Tibial nerve (tissue), 4 donors: Measurements from ENCODE around the gene SLC4A7.

Experiments
- EP300 ChIP-seq, 2 donors: sonication (generic); formaldehyde crosslinking; IDR thresholded peaks; one replicate each; pipeline ENCODE4 v1.6.1; 2017; ENCODE audit warnings: antibody characterized with exemption in 2 of 2, mild to moderate bottlenecking in 1 of 2
- POLR2A ChIP-seq, 2 donors: fragments of 450-650 bp; IDR thresholded peaks; one replicate each; pipeline ENCODE4 v1.6.1; 2017; ENCODE audit warnings: antibody characterized with exemption in 2 of 2, mild to moderate bottlenecking in 2 of 2, moderate library complexity in 2 of 2
- TF ChIP-seq, protein P1 (sequence below), 5 experiments: fragments of 200-600 bp in 3 of 5; fragments of 450-650 bp in 2 of 5; sonication (generic) in 3 of 5; IDR thresholded peaks; one replicate each; pipeline ENCODE4 v1.5.1; 2016 to 2019; ENCODE audit warnings: antibody characterized with exemption in 5 of 5, mild to moderate bottlenecking in 3 of 5, moderate library complexity in 2 of 5

- TF ChIP-seq, protein P1, sequence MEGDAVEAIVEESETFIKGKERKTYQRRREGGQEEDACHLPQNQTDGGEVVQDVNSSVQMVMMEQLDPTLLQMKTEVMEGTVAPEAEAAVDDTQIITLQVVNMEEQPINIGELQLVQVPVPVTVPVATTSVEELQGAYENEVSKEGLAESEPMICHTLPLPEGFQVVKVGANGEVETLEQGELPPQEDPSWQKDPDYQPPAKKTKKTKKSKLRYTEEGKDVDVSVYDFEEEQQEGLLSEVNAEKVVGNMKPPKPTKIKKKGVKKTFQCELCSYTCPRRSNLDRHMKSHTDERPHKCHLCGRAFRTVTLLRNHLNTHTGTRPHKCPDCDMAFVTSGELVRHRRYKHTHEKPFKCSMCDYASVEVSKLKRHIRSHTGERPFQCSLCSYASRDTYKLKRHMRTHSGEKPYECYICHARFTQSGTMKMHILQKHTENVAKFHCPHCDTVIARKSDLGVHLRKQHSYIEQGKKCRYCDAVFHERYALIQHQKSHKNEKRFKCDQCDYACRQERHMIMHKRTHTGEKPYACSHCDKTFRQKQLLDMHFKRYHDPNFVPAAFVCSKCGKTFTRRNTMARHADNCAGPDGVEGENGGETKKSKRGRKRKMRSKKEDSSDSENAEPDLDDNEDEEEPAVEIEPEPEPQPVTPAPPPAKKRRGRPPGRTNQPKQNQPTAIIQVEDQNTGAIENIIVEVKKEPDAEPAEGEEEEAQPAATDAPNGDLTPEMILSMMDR (IDR thresholded peaks at IDR 0.05): peak in 3 of 5 experiments; percentile 8 to 29 (median 26)
- peak in 1 of 2 donors; percentile 97 for TF ChIP-seq EP300 (IDR thresholded peaks at IDR 0.05)
- TF ChIP-seq POLR2A (IDR thresholded peaks at IDR 0.05): peak; percentile 94 to 98
These were observed at the start of gene SLC4A7 for GRCh38 chr3:27484015-27484844.
